Heart left ventricle (tissue), 13 donors: ENCODE results near the gene SPTBN1.

Source experiments
- POLR2A ChIP-seq, 2 donors: fragments of 450-650 bp; IDR thresholded peaks; one replicate each; pipeline ENCODE4 v1.6.1; 2017; ENCODE audit warnings: antibody characterized with exemption in 2 of 2, mild to moderate bottlenecking in 2 of 2, moderate library complexity in 2 of 2
- TF ChIP-seq, protein P1 (sequence below), 12 donors: fragments of 200-600 bp; sonication (generic) in 4 of 12; IDR thresholded peaks; one replicate each; pipeline versions ENCODE4 v1.5.0 to v1.8.0; 2018 to 2022; ENCODE audit warnings: antibody characterized with exemption in 12 of 12, mild to moderate bottlenecking in 5 of 12
- donor health status: ischemic (EF 13 %, LVEDD 7.1; RV severe dilation, severe dysfunction).
- donor health status: DM: no; HTN: yes; CAD: no.
- donor health status: DM: no; HTN: no; CAD: no.
- donor health status: ischemic (EF 25% LVEDD 6.9; RV normal size, moderate dysfunction).
- donor health status: ischemic (EF 25% LVEDD 5.7; RV mildly dilated, moderate dysfunction).
- donor health status: ischemic (EF 35%, LVEDD 5.7; RV mildly dilated, moderate dysfunction).
- donor health status: nonischemic (EF 11% LVEDD 7.7; RV severe dilation, severe dysfunction).
- donor health status: DM: yes; HTN: yes; CAD: no.
- donor health status: PGD.
- donor health status: ischemic (EF 29% LVEDD 5.4; RV normal size, mild dysfunction).
- donor health status: nonischemic (EF 23%, LVEDD 6.1; RV moderate dilation, normal function).

DNA sequence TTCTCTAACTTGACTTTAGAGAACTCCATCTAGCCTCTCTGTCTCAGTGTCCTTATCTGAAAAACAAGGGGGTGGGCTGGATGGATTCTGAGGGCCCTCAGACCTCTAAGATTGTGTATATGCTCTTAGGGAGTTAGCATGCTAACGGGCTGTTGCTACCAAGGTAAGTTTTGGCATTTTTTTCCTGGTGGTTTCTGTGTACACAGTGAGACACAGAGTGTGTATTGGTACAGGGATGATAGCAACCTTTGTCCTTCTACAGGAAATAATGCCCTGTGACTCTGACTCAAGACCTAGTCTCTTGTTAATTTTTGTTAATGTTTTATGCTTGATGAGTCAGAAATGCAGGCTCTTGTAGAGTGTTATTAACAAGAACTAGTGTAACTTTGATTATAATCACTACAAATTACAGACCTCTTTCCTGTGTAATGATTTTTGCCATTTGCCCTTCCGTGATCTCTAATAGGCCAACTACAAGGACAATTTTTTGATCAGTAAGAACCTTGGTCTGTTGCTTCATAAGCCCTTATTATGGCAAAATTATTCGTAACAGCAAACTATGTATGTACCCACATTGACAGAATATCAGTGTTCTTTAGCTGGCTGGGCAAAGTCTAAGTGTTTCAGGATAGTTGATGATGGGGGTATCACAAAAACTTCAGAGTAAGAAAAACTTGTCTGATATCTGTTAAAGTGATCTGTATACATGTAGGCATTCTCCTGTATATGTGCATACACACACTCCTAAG, 89.7 kb downstream of the SPTBN1 start:
- TF ChIP-seq, protein P1, sequence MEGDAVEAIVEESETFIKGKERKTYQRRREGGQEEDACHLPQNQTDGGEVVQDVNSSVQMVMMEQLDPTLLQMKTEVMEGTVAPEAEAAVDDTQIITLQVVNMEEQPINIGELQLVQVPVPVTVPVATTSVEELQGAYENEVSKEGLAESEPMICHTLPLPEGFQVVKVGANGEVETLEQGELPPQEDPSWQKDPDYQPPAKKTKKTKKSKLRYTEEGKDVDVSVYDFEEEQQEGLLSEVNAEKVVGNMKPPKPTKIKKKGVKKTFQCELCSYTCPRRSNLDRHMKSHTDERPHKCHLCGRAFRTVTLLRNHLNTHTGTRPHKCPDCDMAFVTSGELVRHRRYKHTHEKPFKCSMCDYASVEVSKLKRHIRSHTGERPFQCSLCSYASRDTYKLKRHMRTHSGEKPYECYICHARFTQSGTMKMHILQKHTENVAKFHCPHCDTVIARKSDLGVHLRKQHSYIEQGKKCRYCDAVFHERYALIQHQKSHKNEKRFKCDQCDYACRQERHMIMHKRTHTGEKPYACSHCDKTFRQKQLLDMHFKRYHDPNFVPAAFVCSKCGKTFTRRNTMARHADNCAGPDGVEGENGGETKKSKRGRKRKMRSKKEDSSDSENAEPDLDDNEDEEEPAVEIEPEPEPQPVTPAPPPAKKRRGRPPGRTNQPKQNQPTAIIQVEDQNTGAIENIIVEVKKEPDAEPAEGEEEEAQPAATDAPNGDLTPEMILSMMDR (IDR thresholded peaks at IDR 0.05), result no peak
- TF ChIP-seq POLR2A (IDR thresholded peaks at IDR 0.05), result no peak
